OCI-M1 (cell line): ENCODE results near the gene KLHDC7B.
"Not testable (repeated sequence)": the region's sequence is repeated elsewhere in the genome, so short reads cannot be mapped to it uniquely, and the experiment has no call there.

Experiments used
- DNase-seq: peaks from one replicate; lab custom pipeline; 2025; lab: John Stamatoyannopoulos, UW

Gene KLHDC7B

GRCh38 chr22:50517495-50518260 lies 28.0 kb upstream of the KLHDC7B start:
- DNase-seq, result no peak

DNA sequence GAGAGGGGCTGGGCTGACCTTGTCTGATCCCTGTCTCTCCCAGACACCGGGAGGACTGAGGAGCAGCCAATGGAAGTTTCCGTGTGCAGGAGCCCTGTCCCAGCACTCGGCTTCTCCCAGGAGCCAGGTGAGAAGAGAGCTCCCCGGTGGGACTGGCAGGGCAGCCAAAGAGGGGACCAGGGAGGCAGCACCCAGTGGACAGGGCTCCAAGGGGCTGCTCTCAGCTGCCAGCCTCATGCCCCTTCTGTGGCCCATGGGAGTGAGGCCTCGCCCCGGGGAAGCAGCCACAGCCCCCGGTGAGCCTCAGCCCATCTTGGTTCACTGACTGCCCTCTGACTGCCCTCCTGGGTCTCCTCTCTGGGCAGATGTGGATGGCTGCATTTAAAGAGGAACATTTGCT lies 27.1 kb upstream of the KLHDC7B start:
- DNase-seq, result no peak

DNA sequence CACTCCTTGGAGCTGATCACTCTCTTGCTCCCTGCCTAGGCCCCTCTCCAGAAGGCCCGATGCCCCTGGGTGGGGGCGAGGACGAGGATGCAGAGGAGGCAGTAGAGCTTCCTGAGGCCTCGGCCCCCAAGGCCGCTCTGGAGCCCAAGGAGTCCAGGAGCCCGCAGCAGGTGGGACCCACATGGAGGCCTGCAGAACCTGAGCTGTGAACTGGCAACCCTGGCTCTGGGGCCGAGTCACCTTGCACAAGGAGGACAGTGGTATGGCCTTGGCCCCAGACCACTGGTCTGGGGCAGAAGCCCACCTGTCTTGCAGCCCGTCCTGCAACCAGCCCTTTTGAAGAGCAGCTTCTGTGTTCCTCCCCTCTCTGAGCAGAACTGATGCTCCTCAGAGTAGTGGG lies 26.5 kb upstream of the KLHDC7B start:
- DNase-seq, result no peak

DNA sequence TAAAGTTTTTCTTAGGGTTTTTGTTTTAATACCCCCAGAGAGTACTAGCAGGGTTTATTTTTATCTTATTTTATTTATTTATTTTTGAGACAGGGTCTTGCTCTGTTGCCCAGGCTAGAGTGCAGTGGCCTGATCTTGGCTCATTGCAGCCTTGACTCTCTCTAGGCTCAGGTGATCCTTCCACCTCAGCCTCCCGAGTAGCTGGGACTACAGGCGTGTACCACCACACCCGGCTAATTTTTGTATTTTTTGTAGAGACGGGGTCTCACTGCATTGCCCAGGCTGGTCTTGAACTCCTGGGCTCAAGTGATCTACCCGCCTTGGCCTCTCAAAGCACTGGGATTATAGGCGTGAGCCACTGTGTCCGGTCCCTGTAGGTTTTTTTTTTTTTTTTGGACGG lies 25.5 kb upstream of the KLHDC7B start:
- DNase-seq, result not testable (repeated sequence)

DNA sequence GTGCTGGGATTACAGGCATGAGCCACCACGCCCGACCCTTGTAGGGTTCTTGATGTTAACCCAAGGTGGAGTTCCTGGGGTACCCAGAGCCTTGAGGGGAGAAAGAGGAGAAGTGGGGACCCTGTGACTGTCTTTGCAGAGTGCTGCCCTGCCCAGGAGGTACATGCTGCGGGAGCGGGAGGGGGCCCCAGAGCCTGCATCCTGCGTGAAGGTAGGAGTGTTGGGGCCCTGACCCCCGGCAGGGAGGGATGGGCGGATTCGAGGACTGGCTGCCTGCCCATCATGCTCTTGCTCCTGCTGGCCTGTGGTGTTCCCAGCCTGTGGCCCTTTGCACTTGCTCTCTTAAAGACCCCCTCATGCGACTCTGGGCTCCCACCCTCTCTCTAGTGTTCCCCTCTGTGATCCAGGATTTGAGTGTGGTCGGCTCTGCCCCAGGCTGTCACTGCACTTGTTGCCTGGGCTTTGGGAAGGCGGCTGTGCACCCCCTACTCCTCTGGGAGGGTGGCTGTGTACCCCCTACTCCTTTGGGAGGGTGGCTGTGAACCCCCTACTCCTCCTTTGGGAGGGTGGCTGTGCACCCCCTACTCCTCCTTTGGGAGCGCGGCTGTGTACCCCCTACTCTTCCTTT lies 24.8 kb upstream of the KLHDC7B start:
- DNase-seq, result no peak

DNA sequence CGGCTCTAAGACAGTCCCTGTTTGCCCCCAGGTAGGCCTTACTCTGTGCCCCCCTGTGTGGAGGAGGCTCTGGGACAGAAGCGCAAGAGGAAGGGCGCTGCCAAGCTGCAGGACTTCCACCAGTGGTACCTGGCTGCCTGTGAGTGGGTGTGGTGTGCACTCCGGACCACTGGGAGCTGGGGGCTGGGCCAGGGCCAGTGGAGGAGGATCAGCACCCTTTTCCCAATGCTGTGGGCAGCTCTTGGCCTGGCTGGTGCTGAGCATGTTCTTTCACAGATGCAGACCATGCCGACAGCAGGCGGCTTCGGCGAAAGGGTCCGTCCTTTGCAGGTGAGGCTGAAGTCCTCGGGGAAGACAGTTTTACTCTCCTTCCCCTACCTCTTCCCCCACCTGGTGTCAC lies 24.0 kb upstream of the KLHDC7B start:
- no peak for DNase-seq

DNA sequence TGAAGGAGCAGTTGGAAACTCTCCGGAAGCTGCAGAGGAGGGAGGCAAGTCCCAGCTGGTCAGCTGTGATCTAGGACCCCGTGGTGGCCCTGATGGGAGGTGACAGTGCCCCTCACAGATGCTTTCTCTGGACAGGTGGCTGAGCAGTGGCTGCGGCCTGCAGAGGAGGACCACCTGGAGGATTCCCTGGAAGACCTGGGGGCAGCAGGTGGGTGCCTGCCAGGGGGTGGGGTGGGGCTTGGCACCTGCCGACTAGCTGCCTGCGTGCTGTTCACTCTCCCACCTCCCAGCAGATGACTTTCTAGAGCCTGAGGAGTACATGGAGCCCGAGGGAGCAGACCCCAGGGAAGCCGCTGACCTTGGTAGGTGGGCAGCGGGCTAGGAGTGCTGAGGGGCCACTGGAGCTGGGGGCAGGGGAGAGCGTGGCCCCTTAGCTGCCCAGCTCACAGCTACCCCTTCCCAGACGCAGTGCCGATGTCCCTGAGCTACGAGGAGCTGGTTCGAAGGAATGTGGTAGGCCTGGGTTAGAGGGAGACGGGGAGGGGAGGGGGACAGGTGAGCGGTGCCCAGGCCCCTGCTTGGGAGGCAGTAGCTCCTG lies 23.4 kb upstream of the KLHDC7B start:
- DNase-seq, result no peak

DNA sequence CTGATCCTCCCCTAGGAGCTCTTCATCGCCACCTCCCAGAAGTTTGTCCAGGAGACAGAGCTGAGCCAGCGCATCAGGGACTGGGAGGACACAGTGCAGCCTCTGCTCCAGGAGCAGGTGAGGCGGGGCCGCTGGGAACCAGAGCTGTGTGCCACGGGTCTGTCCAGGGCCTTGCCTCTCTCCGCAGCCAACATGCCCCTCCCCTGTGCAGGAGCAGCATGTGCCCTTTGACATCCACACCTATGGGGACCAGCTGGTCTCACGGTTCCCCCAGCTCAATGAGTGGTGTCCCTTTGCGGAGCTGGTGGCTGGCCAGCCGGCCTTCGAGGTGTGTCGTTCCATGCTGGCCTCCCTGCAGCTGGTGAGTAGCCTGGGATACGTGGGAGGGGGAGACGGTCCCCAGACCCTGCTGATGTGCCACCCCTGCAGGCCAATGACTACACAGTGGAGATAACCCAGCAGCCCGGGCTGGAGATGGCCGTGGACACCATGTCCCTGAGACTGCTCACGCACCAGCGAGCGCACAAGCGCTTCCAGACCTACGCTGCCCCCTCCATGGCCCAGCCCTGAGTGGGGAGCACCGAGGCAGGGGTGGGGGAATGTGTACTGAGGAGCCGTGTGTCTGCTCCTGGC lies 22.8 kb upstream of the KLHDC7B start:
- no peak for DNase-seq

DNA sequence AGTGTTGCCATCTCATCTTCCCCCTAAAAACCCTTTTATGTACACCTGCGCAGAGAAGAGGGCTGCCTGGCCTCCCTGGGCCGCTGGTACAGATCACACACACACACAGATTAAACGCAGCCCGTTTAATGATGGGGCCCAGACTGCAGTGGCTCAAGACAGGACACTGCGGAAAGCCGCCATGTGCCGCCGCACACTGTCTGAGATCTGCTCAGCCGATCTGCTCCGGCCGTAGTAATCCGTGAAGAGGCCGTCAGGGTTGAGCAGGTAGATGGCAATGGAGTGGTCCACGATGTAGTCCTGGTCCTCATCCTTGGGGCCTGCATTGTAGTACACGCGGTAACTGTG lies 22.3 kb upstream of the KLHDC7B start:
- no peak for DNase-seq

GRCh38 chr22:50523806-50524675 lies 21.7 kb upstream of the KLHDC7B start:
- peak; percentile 36 for DNase-seq

DNA sequence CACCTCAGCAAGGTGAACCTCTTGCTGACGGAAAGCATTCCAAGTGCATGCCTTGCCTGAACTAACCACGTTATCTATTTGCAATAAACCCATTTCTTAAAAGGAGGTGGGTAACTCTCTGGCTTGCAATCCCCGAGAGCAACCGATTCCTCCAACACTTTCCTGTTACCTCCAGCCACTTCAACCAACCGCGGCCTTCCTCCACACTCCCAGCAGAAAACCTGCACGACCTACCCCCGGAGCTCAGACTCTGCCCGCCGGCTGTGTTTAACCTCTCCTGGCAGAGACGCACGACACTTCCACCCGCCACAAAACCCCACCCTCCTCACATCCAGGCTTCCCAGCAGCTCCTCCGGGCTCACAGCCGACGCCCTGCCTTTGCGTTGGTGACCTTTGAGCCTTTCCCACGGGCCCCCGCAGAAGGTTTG lies 21.0 kb upstream of the KLHDC7B start:
- DNase-seq, result no peak

DNA sequence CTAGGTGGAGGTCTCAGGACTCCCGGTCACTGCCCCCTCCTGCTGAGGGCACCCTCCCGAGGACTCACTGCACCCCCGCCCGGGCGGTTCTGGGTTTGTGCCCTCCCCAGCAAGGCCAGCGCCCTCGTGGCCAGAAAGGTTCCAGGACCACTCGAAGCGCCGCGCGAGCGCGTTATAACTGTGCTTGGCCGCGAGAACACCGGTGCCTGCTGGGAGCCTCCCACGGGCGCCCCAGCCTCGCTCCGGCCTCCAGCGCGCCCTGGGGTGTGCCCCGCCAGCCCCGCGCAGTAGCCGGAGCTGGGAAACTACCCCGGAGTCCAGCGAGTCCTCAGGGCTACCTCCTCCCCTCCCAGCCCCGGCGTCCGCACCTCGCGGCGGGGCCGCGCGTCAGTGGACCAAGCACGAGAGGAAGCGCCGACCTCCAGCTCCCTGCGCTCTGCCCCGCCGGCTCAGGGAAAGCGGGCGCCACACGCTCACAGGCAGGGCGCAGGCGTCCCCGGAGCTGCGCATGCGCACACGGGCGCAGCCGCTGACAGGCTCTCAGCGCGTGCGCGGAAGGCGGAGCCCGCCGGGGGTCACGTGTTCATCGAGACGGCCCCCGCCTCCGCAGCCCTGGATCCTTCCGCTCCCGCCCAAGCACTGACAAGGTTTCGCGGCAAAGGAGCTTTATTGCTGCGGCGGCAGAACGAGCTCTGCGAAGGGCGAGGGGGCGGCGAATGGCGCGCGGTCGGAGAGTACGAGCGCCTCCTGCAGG lies 20.4 kb upstream of the KLHDC7B start, which contains the start of gene SCO2:
Gene SCO2 (minus strand): TSS at position 495 of the 754 bp plus-strand sequence. CDS start 1,187 bp downstream, outside the sequence.
- DNase-seq, result peak; percentile 98

- no peak for DNase-seq
Measured at GRCh38 chr22:50525858-50526107, 19.9 kb upstream of the KLHDC7B start.

- peak; percentile 87 for DNase-seq
Measured at GRCh38 chr22:50526108-50526833, 19.4 kb upstream of the KLHDC7B start.

DNA sequence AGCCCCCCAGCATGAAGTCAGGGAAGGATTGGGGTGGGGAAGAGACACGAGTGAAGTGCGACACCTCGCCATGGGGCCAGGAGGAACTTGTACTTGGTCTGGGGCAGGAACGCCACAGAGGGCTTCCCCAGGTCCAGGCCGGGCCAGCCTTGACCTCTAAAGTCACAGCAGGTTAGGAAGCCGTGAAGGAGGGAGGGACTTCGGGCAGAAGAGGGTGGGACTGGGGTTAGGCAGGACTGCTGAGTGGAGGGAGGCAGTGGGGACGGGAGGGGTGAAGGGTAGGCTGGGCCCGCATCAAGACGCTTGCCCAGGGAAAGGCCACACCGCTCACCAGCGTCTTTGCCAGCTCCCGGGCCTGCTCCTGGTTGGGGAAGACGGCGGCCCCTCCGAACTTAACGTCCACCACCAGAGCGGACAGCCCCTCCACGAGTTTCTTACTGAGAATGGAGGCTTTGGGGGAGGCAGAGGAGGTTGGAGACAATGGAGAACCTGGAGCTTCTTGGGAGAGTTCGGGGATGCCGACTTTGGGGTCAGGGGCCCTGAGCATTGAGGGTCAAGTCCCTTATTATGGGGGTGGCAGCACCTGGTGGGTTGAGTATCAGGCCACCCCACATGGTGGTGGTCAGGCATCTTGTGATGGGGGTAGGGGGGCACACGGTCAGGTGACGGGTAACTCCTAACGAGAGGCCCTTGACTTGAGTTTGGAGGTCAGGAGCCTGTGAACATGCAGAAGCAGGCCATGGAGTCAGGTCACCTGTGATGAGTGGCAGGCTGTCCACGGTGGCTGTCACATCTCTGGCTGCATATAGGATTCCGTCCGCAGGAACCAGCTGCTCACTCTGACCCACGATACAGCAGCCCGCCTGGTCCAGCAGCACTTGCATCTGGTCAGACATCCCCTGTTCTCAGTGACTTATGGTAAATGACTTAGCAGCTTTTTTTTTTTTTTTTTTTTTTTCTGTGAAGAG lies 18.6 kb upstream of the KLHDC7B start:
- peak; percentile 93 for DNase-seq

DNA sequence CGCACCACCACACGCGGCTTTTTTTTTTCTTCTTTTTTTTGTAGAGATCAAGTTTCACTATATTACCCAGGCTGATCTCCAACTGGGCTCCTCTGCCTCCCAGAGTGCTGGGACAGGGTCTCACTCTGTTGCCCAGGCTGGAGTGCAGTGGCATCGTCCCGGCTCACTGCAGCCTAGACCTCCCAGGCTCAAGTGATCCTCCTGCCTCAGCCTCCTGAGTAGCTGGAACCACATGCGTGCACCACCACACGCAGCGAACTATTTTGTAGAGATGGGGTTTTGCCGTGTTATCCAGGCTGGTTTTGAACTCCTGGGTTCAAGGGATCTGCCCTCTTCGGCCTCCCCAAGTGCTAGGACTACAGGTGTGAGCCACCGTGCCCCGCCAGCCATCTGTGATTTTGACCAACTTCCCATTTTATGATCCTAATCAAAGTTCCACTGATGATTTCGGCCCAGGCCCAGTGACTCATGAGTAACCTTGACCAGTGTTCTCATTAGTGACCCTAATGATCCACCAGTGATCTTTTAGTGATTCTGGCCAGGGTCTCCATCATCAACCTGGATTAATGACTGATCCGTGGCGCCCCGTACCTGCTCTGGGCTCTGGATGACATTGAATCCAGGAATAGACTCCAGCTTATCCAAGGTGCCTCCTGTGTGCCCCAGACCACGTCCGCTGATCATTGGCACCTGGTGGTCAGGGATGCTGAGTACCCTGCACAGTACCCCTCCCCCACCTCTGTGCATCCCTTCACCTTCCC lies 17.6 kb upstream of the KLHDC7B start:
- DNase-seq, result peak; percentile 31

DNA sequence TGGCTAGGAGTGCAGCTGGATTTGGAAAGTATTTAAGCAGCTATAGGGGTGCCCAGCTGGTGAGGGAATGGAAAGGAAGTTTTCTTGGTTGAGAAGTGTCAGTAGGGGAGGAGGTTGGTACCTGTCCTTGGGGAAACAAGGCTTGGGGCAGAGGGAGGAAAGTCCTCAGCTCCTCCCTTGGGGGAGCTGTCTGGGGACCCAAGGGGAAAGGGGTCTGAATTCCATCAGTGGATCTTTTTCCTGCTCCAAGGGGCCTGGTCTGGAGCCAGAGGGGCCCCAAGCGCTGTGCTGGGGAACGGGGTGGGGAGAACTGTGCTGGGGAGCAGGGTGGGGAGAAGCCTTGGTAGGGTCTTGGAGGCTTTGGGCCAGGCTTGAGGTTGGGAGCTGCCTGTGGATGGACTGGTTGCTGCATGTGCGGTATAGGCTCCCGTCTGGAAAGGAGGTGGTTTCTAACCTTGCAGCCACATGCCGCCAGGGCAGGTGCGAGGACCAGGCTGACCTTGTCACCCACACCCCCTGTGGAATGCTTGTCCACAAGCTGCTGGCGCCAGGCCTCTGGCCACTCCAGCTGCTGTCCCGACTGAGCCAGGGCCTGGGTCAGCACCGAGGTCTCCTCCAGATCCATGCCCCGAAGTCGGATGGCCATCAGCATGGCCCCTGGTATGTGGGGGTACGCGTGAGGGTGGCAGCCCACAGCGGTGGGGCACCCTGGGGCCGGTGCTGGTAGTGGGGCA lies 16.9 kb upstream of the KLHDC7B start:
- DNase-seq, result peak; percentile 31

- no peak for DNase-seq
Measured at GRCh38 chr22:50529416-50529896, 16.2 kb upstream of the KLHDC7B start.
